Body of pancreas (tissue), 4 donors: ENCODE data around the gene CARD11.

Experiments
- POLR2A ChIP-seq, 3 donors: fragments of 450-650 bp; IDR thresholded peaks; one replicate each; pipeline ENCODE4 v1.6.1; 2016; ENCODE audit warnings: antibody characterized with exemption in 3 of 3, mild to moderate bottlenecking in 2 of 3
- TF ChIP-seq, protein P1 (sequence below), 7 experiments: fragments of 450-650 bp in 4 of 7; fragments of 200-600 bp in 3 of 7; sonication (generic) in 3 of 7; IDR thresholded peaks; one replicate each; pipeline ENCODE4 v1.5.1; 2016 to 2019; ENCODE audit warnings: antibody characterized with exemption in 7 of 7

- TF ChIP-seq, protein P1, sequence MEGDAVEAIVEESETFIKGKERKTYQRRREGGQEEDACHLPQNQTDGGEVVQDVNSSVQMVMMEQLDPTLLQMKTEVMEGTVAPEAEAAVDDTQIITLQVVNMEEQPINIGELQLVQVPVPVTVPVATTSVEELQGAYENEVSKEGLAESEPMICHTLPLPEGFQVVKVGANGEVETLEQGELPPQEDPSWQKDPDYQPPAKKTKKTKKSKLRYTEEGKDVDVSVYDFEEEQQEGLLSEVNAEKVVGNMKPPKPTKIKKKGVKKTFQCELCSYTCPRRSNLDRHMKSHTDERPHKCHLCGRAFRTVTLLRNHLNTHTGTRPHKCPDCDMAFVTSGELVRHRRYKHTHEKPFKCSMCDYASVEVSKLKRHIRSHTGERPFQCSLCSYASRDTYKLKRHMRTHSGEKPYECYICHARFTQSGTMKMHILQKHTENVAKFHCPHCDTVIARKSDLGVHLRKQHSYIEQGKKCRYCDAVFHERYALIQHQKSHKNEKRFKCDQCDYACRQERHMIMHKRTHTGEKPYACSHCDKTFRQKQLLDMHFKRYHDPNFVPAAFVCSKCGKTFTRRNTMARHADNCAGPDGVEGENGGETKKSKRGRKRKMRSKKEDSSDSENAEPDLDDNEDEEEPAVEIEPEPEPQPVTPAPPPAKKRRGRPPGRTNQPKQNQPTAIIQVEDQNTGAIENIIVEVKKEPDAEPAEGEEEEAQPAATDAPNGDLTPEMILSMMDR (IDR thresholded peaks at IDR 0.05) = no peak
- TF ChIP-seq POLR2A (IDR thresholded peaks at IDR 0.05) = no peak
Measured at GRCh38 chr7:3041986-3042675, 1.5 kb downstream of the CARD11 start.
